Measurements from ENCODE around the gene BGN.

Gene BGN

GRCh38 chrX:153507484-153508178, 12.9 kb downstream of the BGN start:
- peak; percentile 61 for DNase-seq (ENCODE audit: low spot score)

- no peak for DNase-seq (ENCODE audit: low spot score)
Measured at GRCh38 chrX:153509592-153509991, 14.8 kb downstream of the BGN start.

- DNase-seq (ENCODE audit: low spot score), result no peak
Measured at GRCh38 chrX:153510383-153510782, 15.6 kb downstream of the BGN start.

- DNase-seq (ENCODE audit: low spot score), result no peak
Measured at GRCh38 chrX:153511784-153512500, 17.2 kb downstream of the BGN start.

- no peak for DNase-seq (ENCODE audit: low spot score)
Measured at GRCh38 chrX:153512501-153512893, 17.7 kb downstream of the BGN start.

- no peak for DNase-seq (ENCODE audit: low spot score)
Measured at GRCh38 chrX:153513265-153513664, 18.5 kb downstream of the BGN start.

GRCh38 chrX:153514259-153514658, 19.5 kb downstream of the BGN start:
- no peak for DNase-seq (ENCODE audit: low spot score)

GRCh38 chrX:153515435-153515834, 20.7 kb downstream of the BGN start:
- DNase-seq (ENCODE audit: low spot score), result no peak

GRCh38 chrX:153516073-153516472, 21.3 kb downstream of the BGN start:
- DNase-seq (ENCODE audit: low spot score), result no peak

- DNase-seq (ENCODE audit: low spot score), result no peak
Measured at GRCh38 chrX:153517423-153517822, 22.6 kb downstream of the BGN start, which contains the start of gene ATP2B3. Gene ATP2B3 (plus strand): TSS chrX:153517642. CDS start chrX:153536248, 18,606 bp downstream.

GRCh38 chrX:153517946-153518834, 23.4 kb downstream of the BGN start:
- DNase-seq (ENCODE audit: low spot score), result no peak

- DNase-seq (ENCODE audit: low spot score), result no peak
Measured at GRCh38 chrX:153519569-153520286, 24.9 kb downstream of the BGN start.

- no peak for DNase-seq (ENCODE audit: low spot score)
Measured at GRCh38 chrX:153520287-153520917, 25.6 kb downstream of the BGN start.

GRCh38 chrX:153521034-153521433, 26.3 kb downstream of the BGN start:
- DNase-seq (ENCODE audit: low spot score), result no peak

- DNase-seq (ENCODE audit: low spot score), result no peak
Measured at GRCh38 chrX:153522259-153522658, 27.5 kb downstream of the BGN start.

- DNase-seq (ENCODE audit: low spot score), result no peak
Measured at GRCh38 chrX:153523269-153523668, 28.5 kb downstream of the BGN start.

- DNase-seq (ENCODE audit: low spot score), result no peak
Measured at GRCh38 chrX:153524234-153524633, 29.5 kb downstream of the BGN start.

GRCh38 chrX:153525451-153525850, 30.7 kb downstream of the BGN start:
- no peak for DNase-seq (ENCODE audit: low spot score)

GRCh38 chrX:153526042-153526441, 31.3 kb downstream of the BGN start:
- DNase-seq (ENCODE audit: low spot score), result no peak

- no peak for DNase-seq (ENCODE audit: low spot score)
Measured at GRCh38 chrX:153526801-153527200, 32.0 kb downstream of the BGN start.

GRCh38 chrX:153527208-153527607, 32.4 kb downstream of the BGN start:
- no peak for DNase-seq (ENCODE audit: low spot score)

Measured in kidney capillary endothelial cell (primary cell).